NOMO-1 treated with dmso at 0.1 percent for 144 hours (cell line): ENCODE data around the gene XPNPEP1.
A peak's percentile ranks its signal among the peaks of the same experiment; 100 is the strongest.

ENCODE experiments used
- DNase-seq: peaks from one replicate; lab custom pipeline; 2025; ENCODE audit not compliant: unreplicated experiment; lab: John Stamatoyannopoulos, UW

Gene XPNPEP1

GRCh38 chr10:109947111-109947920 is 24.0 kb upstream of the XPNPEP1 start:
- no peak for DNase-seq

GRCh38 chr10:109946680-109947079 is 23.4 kb upstream of the XPNPEP1 start:
- no peak for DNase-seq

- no peak for DNase-seq
Observed at GRCh38 chr10:109945473-109946177, 22.3 kb upstream of the XPNPEP1 start.

- no peak for DNase-seq
Observed at GRCh38 chr10:109944613-109945012, 21.3 kb upstream of the XPNPEP1 start.

GRCh38 chr10:109941236-109941862 is 18.0 kb upstream of the XPNPEP1 start:
- DNase-seq = no peak

- no peak for DNase-seq
Observed at GRCh38 chr10:109940553-109940952, 17.2 kb upstream of the XPNPEP1 start.

GRCh38 chr10:109940117-109940516 is 16.8 kb upstream of the XPNPEP1 start:
- no peak for DNase-seq

GRCh38 chr10:109939315-109939961 is 16.1 kb upstream of the XPNPEP1 start:
- no peak for DNase-seq

- DNase-seq = no peak
Observed at GRCh38 chr10:109937460-109938065, 14.3 kb upstream of the XPNPEP1 start.

GRCh38 chr10:109934958-109935793 is 11.9 kb upstream of the XPNPEP1 start:
- DNase-seq = no peak

- peak; percentile 38 for DNase-seq
Observed at GRCh38 chr10:109933984-109934565, 10.8 kb upstream of the XPNPEP1 start.

- no peak for DNase-seq
Observed at GRCh38 chr10:109932968-109933367, 9.7 kb upstream of the XPNPEP1 start.

GRCh38 chr10:109932391-109932790 is 9.1 kb upstream of the XPNPEP1 start:
- DNase-seq = no peak

GRCh38 chr10:109931163-109931562 is 7.9 kb upstream of the XPNPEP1 start:
- DNase-seq = no peak

- peak; percentile 47 for DNase-seq
Observed at GRCh38 chr10:109929501-109930219, 6.3 kb upstream of the XPNPEP1 start.

- DNase-seq = no peak
Observed at GRCh38 chr10:109928475-109928891, 5.2 kb upstream of the XPNPEP1 start.

GRCh38 chr10:109926825-109927224 is 3.5 kb upstream of the XPNPEP1 start:
- no peak for DNase-seq

- no peak for DNase-seq
Observed at GRCh38 chr10:109926061-109926745, 2.9 kb upstream of the XPNPEP1 start.
